Astrocyte of the spinal cord (primary cell): ENCODE measurements around the gene POLR2E.
"Not testable (repeated sequence)": the region's sequence is repeated elsewhere in the genome, so short reads cannot be mapped to it uniquely, and the experiment has no call there.

Source experiments
- DNase-seq: peaks from one replicate; pipeline ENCODE4 v3.0.0; 2011; ENCODE audit warnings: low read depth, low spot score
- H3K4me3 ChIP-seq: 2 replicates; pipeline ENCODE4 v1.5.1; 2011; ENCODE audit warnings: low read depth, mild to moderate bottlenecking, low read length, moderate library complexity
- CTCF ChIP-seq: IDR thresholded peaks from 2 replicates; pipeline ENCODE4 v1.5.1; 2012; ENCODE audit warnings: low read depth, mild to moderate bottlenecking, low read length, inconsistent platforms
- in situ Hi-C: cut with HindIII; loops from 2 replicates; pipeline ENCODE4 v1.10.0; 2017; ENCODE audit warnings: low sequenced_read_pairs

Gene POLR2E

GRCh38 chr19:1115646-1116420 is 20.7 kb upstream of the POLR2E start:
- TF ChIP-seq CTCF, result no peak
- no peak overlapping the region for H3K4me3 ChIP-seq
- in situ Hi-C loops, result no loop called here
- DNase-seq, result no peak

- DNase-seq, in situ Hi-C loops, H3K4me3 ChIP-seq: not testable (repeated sequence)
Measured at GRCh38 chr19:1114728-1115127, 19.6 kb upstream of the POLR2E start.

- in situ Hi-C loops, result no loop called here
- no peak overlapping the region for H3K4me3 ChIP-seq
- no peak for DNase-seq
- TF ChIP-seq CTCF, result no peak
Measured at GRCh38 chr19:1113986-1114483, 18.9 kb upstream of the POLR2E start.

GRCh38 chr19:1113030-1113985 is 18.1 kb upstream of the POLR2E start:
- peak; percentile 83 for TF ChIP-seq CTCF
- H3K4me3 ChIP-seq, result no peak overlapping the region
- DNase-seq, result peak; percentile 94
- in situ Hi-C loops, result no loop called here

- no peak for DNase-seq
- no peak overlapping the region for H3K4me3 ChIP-seq
- TF ChIP-seq CTCF, result no peak
- in situ Hi-C loops, result no loop called here
Measured at GRCh38 chr19:1112268-1113029, 17.3 kb upstream of the POLR2E start.

- no peak for TF ChIP-seq CTCF
- no peak for DNase-seq
- in situ Hi-C loops, result no loop called here
- H3K4me3 ChIP-seq, result no peak overlapping the region
Measured at GRCh38 chr19:1111641-1112267, 16.6 kb upstream of the POLR2E start.
